Upper lobe of left lung (tissue), 4 donors: ENCODE data around the gene SLC6A18.

ENCODE experiments used
- POLR2AphosphoS5 ChIP-seq, 2 donors: sonication (generic); formaldehyde crosslinking; IDR thresholded peaks; one replicate each; pipeline ENCODE4 v1.5.1; 2017; ENCODE audit warnings: antibody characterized with exemption in 2 of 2
- TF ChIP-seq, protein P1 (sequence below), 6 experiments: fragments of 450-650 bp in 4 of 6; fragments of 200-600 bp in 2 of 6; sonication (generic) in 2 of 6; IDR thresholded peaks; one replicate each; pipeline ENCODE4 v1.5.1; 2016 to 2019; ENCODE audit warnings: antibody characterized with exemption in 6 of 6

- TF ChIP-seq, protein P1, sequence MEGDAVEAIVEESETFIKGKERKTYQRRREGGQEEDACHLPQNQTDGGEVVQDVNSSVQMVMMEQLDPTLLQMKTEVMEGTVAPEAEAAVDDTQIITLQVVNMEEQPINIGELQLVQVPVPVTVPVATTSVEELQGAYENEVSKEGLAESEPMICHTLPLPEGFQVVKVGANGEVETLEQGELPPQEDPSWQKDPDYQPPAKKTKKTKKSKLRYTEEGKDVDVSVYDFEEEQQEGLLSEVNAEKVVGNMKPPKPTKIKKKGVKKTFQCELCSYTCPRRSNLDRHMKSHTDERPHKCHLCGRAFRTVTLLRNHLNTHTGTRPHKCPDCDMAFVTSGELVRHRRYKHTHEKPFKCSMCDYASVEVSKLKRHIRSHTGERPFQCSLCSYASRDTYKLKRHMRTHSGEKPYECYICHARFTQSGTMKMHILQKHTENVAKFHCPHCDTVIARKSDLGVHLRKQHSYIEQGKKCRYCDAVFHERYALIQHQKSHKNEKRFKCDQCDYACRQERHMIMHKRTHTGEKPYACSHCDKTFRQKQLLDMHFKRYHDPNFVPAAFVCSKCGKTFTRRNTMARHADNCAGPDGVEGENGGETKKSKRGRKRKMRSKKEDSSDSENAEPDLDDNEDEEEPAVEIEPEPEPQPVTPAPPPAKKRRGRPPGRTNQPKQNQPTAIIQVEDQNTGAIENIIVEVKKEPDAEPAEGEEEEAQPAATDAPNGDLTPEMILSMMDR (IDR thresholded peaks at IDR 0.05): no peak
- TF ChIP-seq POLR2AphosphoS5 (IDR thresholded peaks at IDR 0.05): no peak
Measured at GRCh38 chr5:1278216-1278615, 53.0 kb downstream of the SLC6A18 start.
